Activated CD8-positive, alpha-beta T cell treated with anti-CD3 and anti-CD28 coated beads, Interleukin-2, amount 10 ng/mL, durations not matched to agents 7 days and 5 days (primary cell): ENCODE results near the gene PLPPR3. TPM values are rescaled to one million over a fixed set of nuclear protein-coding genes. Genes with fewer than 3 reads are reported as not detected.

ENCODE experiments used
- ATAC-seq: fragments of 150-1000 bp; cut with Tn5 transposase; one replicate; pipeline ENCODE4 v1.10.0; 2021; ENCODE audit warnings: moderate library complexity
- CTCF ChIA-PET: fragments of 350-600 bp; sonication (Branson Sonifier 250); formaldehyde crosslinking; loops from one replicate; lab custom pipeline; 2021; ENCODE audit warnings: antibody characterized with exemption; lab: Charles Lee
- POLR2A ChIA-PET: fragments of 350-600 bp; sonication (Branson Sonifier 250); formaldehyde crosslinking; loops from one replicate; lab custom pipeline; 2021; ENCODE audit warnings: antibody characterized with exemption; lab: Charles Lee
- DNase-seq: peaks from one replicate; pipeline ENCODE4 v3.0.0-alpha.2; 2020
- H3K27ac Mint-ChIP-seq: one replicate; pipeline ENCODE4 v1.8.0; 2021; ENCODE audit warnings: mild to moderate bottlenecking, mixed read lengths
- H3K27me3 Mint-ChIP-seq: one replicate; pipeline ENCODE4 v1.8.0; 2021; ENCODE audit warnings: low read depth, mixed read lengths
- H3K36me3 Mint-ChIP-seq: one replicate; pipeline ENCODE4 v1.8.0; 2021; ENCODE audit warnings: low read depth, mixed read lengths
- H3K4me1 Mint-ChIP-seq: one replicate; pipeline ENCODE4 v1.8.0; 2021; ENCODE audit warnings: low read depth, mixed read lengths
- H3K4me3 Mint-ChIP-seq: one replicate; pipeline ENCODE4 v1.8.0; 2021; ENCODE audit warnings: mild to moderate bottlenecking, mixed read lengths
- H3K9me3 Mint-ChIP-seq: one replicate; pipeline ENCODE4 v1.8.0; 2022; ENCODE audit warnings: mixed read lengths; ENCODE audit not compliant: insufficient read depth
- total RNA-seq, 2 experiments: library from RNA; stranded (reverse); gene quantifications; one replicate each; pipeline ENCODE4 v1.2.3, GENCODE V29; 2021

PLPPR3 gene
- total RNA-seq, 2 experiments from 2014 or later, result not detected

- no peaks in the 10 kb centered on the region for H3K27me3 Mint-ChIP-seq
- DNase-seq, result no peak
- ChIA-PET POLR2A (no interaction called here), CTCF (no interaction called here)
- H3K4me3 Mint-ChIP-seq, result peak overlapping the region; percentile 18
- no peak overlapping the region for H3K27ac Mint-ChIP-seq
- no peaks in the 10 kb centered on the region for H3K9me3 Mint-ChIP-seq
- peaks cover 14% of the 10 kb centered on the region for H3K4me1 Mint-ChIP-seq
- no peak for ATAC-seq
- peaks cover 17% of the 10 kb centered on the region for H3K36me3 Mint-ChIP-seq
These were observed 26.6 kb downstream of the PLPPR3 start for GRCh38 chr19:795073-795611.

GRCh38 chr19:793806-794205, 27.9 kb downstream of the PLPPR3 start:
- Mint-ChIP-seq H3K27me3 (peaks cover 2% of the 10 kb centered on the region), H3K4me3 (no peak overlapping the region), H3K4me1 (peaks cover 6% of the 10 kb centered on the region), H3K36me3 (peaks cover 5% of the 10 kb centered on the region), H3K9me3 (no peaks in the 10 kb centered on the region), H3K27ac (no peak overlapping the region)
- no peak for DNase-seq
- CTCF ChIA-PET, result no interaction called here
- POLR2A ChIA-PET, result interaction anchor here (0.6 kb wide), 1 partner anchor 232 kb away, joined by 3 read pairs; no protein-coding TSS in a partner anchor
- ATAC-seq, result no peak

- DNase-seq, result no peak
- Mint-ChIP-seq H3K9me3 (no peaks in the 10 kb centered on the region), H3K4me1 (peaks cover 6% of the 10 kb centered on the region), H3K4me3 (no peak overlapping the region), H3K27me3 (peaks cover 2% of the 10 kb centered on the region), H3K36me3 (no peaks in the 10 kb centered on the region), H3K27ac (no peak overlapping the region)
- CTCF ChIA-PET, result no interaction called here
- no peak for ATAC-seq
- POLR2A ChIA-PET, result no interaction called here
These were observed 29.4 kb downstream of the PLPPR3 start for GRCh38 chr19:792306-792885.

GRCh38 chr19:791567-792305, 30.0 kb downstream of the PLPPR3 start:
- no peak overlapping the region for H3K27ac Mint-ChIP-seq
- no peaks in the 10 kb centered on the region for H3K36me3 Mint-ChIP-seq
- ChIA-PET CTCF (no interaction called here), POLR2A (no interaction called here)
- no peak for DNase-seq
- no peak overlapping the region for H3K4me3 Mint-ChIP-seq
- H3K9me3 Mint-ChIP-seq, result no peaks in the 10 kb centered on the region
- peaks cover 4% of the 10 kb centered on the region for H3K4me1 Mint-ChIP-seq
- H3K27me3 Mint-ChIP-seq, result peaks cover 2% of the 10 kb centered on the region
- ATAC-seq, result no peak

- Mint-ChIP-seq H3K36me3 (no peaks in the 10 kb centered on the region), H3K27ac (no peak overlapping the region), H3K27me3 (peaks cover 2% of the 10 kb centered on the region), H3K4me3 (no peak overlapping the region), H3K9me3 (no peaks in the 10 kb centered on the region), H3K4me1 (peaks cover 2% of the 10 kb centered on the region)
- ChIA-PET CTCF (no interaction called here), POLR2A (no interaction called here)
- ATAC-seq (no peak), DNase-seq (no peak)
These were observed 30.7 kb downstream of the PLPPR3 start for GRCh38 chr19:791007-791566.

GRCh38 chr19:789701-790060, 32.1 kb downstream of the PLPPR3 start:
- H3K4me1 Mint-ChIP-seq, result no peaks in the 10 kb centered on the region
- DNase-seq, result no peak
- H3K4me3 Mint-ChIP-seq, result no peak overlapping the region
- no peak for ATAC-seq
- CTCF ChIA-PET, result no interaction called here
- POLR2A ChIA-PET, result no interaction called here
- no peaks in the 10 kb centered on the region for H3K36me3 Mint-ChIP-seq
- H3K27me3 Mint-ChIP-seq, result peaks cover 2% of the 10 kb centered on the region
- H3K27ac Mint-ChIP-seq, result no peak overlapping the region
- H3K9me3 Mint-ChIP-seq, result no peaks in the 10 kb centered on the region

GRCh38 chr19:788983-789700, 32.6 kb downstream of the PLPPR3 start:
- Mint-ChIP-seq H3K9me3 (no peaks in the 10 kb centered on the region), H3K4me1 (no peaks in the 10 kb centered on the region), H3K27ac (no peak overlapping the region), H3K36me3 (no peaks in the 10 kb centered on the region), H3K27me3 (peaks cover 2% of the 10 kb centered on the region), H3K4me3 (no peak overlapping the region)
- ChIA-PET CTCF (no interaction called here), POLR2A (no interaction called here)
- DNase-seq (no peak), ATAC-seq (no peak)

GRCh38 chr19:788686-788982, 33.1 kb downstream of the PLPPR3 start:
- POLR2A ChIA-PET, result no interaction called here
- Mint-ChIP-seq H3K4me1 (no peaks in the 10 kb centered on the region), H3K27me3 (peaks cover 2% of the 10 kb centered on the region), H3K4me3 (no peak overlapping the region), H3K36me3 (no peaks in the 10 kb centered on the region), H3K27ac (no peak overlapping the region), H3K9me3 (no peaks in the 10 kb centered on the region)
- CTCF ChIA-PET, result no interaction called here
- ATAC-seq (no peak), DNase-seq (no peak)

- H3K4me1 Mint-ChIP-seq, result no peaks in the 10 kb centered on the region
- no peak overlapping the region for H3K4me3 Mint-ChIP-seq
- peaks cover 2% of the 10 kb centered on the region for H3K27me3 Mint-ChIP-seq
- ChIA-PET POLR2A (no interaction called here), CTCF (no interaction called here)
- H3K27ac Mint-ChIP-seq, result no peak overlapping the region
- no peak for ATAC-seq
- no peaks in the 10 kb centered on the region for H3K9me3 Mint-ChIP-seq
- no peaks in the 10 kb centered on the region for H3K36me3 Mint-ChIP-seq
- no peak for DNase-seq
These were observed 34.2 kb downstream of the PLPPR3 start for GRCh38 chr19:787536-787935.

GRCh38 chr19:784541-784940, 37.2 kb downstream of the PLPPR3 start:
- Mint-ChIP-seq H3K4me3 (no peak overlapping the region), H3K36me3 (no peaks in the 10 kb centered on the region), H3K27me3 (peaks cover 2% of the 10 kb centered on the region), H3K9me3 (no peaks in the 10 kb centered on the region), H3K27ac (no peak overlapping the region), H3K4me1 (no peaks in the 10 kb centered on the region)
- POLR2A ChIA-PET, result no interaction called here
- ATAC-seq (no peak), DNase-seq (no peak)
- CTCF ChIA-PET, result interaction anchor here (0.7 to 1.0 kb wide), 2 partner anchors 14 to 50 kb away, joined by 3 read pairs; no protein-coding TSS in a partner anchor

GRCh38 chr19:782878-783668, 38.7 kb downstream of the PLPPR3 start:
- ATAC-seq (no peak), DNase-seq (no peak)
- ChIA-PET CTCF (no interaction called here), POLR2A (no interaction called here)
- Mint-ChIP-seq H3K27me3 (no peaks in the 10 kb centered on the region), H3K36me3 (no peaks in the 10 kb centered on the region), H3K4me3 (no peak overlapping the region), H3K4me1 (no peaks in the 10 kb centered on the region), H3K27ac (no peak overlapping the region), H3K9me3 (no peaks in the 10 kb centered on the region)
